Natural killer cell (primary cell): ENCODE data around the gene ZNF91. TPM values are rescaled to one million over a fixed set of nuclear protein-coding genes. Genes with fewer than 3 reads are reported as not detected.

Experiments
- ATAC-seq, 3 donors: fragments of 150-1000 bp in 2 of 3; fragments of 200-7000 bp in 1 of 3; cut with Tn5 transposase; 1 replicate in 1 of 3; 2 replicates in 2 of 3; pipeline ENCODE4 v1.10.0; 2021; ENCODE audit warnings: mild to moderate bottlenecking in 2 of 3, moderate library complexity in 2 of 3
- DNase-seq, 2 donors: peaks; one replicate each; pipeline versions ENCODE4 v3.0.0 to v3.0.0-alpha.2; 2013 to 2021; ENCODE audit warnings: mixed read lengths in 1 of 2
- H3K27ac ChIP-seq: one replicate; pipeline ENCODE4 v1.5.1; 2013; ENCODE audit warnings: mild to moderate bottlenecking, low read length
- H3K27me3 ChIP-seq: one replicate; pipeline ENCODE4 v1.6.1; 2013; ENCODE audit warnings: low read length; ENCODE audit not compliant: control insufficient read depth, insufficient read depth
- H3K36me3 ChIP-seq: one replicate; pipeline ENCODE4 v1.6.1; 2013; ENCODE audit warnings: low read length; ENCODE audit not compliant: control insufficient read depth, insufficient read depth
- H3K4me1 ChIP-seq: one replicate; pipeline ENCODE4 v1.6.1; 2013; ENCODE audit warnings: low read length; ENCODE audit not compliant: control insufficient read depth, insufficient read depth
- H3K4me3 ChIP-seq: one replicate; pipeline ENCODE4 v1.5.1; 2013; ENCODE audit warnings: low read length
- H3K9me3 ChIP-seq: one replicate; pipeline ENCODE4 v1.6.1; 2013; ENCODE audit warnings: low read length; ENCODE audit not compliant: control insufficient read depth, insufficient read depth
- H3K27ac Mint-ChIP-seq, 2 donors: one replicate each; pipeline ENCODE4 v1.8.0; 2022; ENCODE audit warnings: mild to moderate bottlenecking in 2 of 2, mixed read lengths in 2 of 2, moderate library complexity in 1 of 2
- H3K27me3 Mint-ChIP-seq, 2 donors: one replicate each; pipeline ENCODE4 v1.8.0; 2022; ENCODE audit warnings: low read depth in 2 of 2, mixed read lengths in 2 of 2
- H3K36me3 Mint-ChIP-seq: one replicate; pipeline ENCODE4 v1.8.0; 2022; ENCODE audit warnings: mixed read lengths
- H3K4me1 Mint-ChIP-seq, 2 donors: one replicate each; pipeline ENCODE4 v1.8.0; 2022; ENCODE audit warnings: mixed read lengths in 2 of 2
- H3K4me3 Mint-ChIP-seq: one replicate; pipeline ENCODE4 v1.8.0; 2022; ENCODE audit warnings: mild to moderate bottlenecking, moderate library complexity, mixed read lengths
- H3K9me3 Mint-ChIP-seq, 2 donors: one replicate each; pipeline ENCODE4 v1.8.0; 2022; ENCODE audit warnings: mixed read lengths in 2 of 2
- CTCF ChIP-seq: fragments of 200-600 bp; IDR thresholded peaks from one replicate; pipeline ENCODE4 v1.8.0; 2022; ENCODE audit warnings: antibody characterized with exemption
- WGBS: methylation state at CpG from one replicate; pipeline ENCODE4 v1.1.7; 2013; ENCODE audit warnings: missing lambda C conversion rate; ENCODE audit not compliant: insufficient coverage; 5-methylcytosine and 5-hydroxymethylcytosine counted together
- intact Hi-C: fragments of 100-400 bp; cut with micrococcal nuclease; formaldehyde crosslinking; loops from one replicate; pipeline ENCODE4 v1.14.2; 2022
- total RNA-seq, 4 donors: library from RNA; stranded (reverse); fragments of 120-200 nt in 1 of 4; gene quantifications; one replicate each; pipeline versions ENCODE4 v1.2.3 to v1.2.4, GENCODE V29; 2013 to 2022

ZNF91 gene
- total RNA-seq, 3 donors from 2014 or later (not counting 1 experiment from before 2014, with no cell fraction given), result 92.3 to 144 (median 96.7) TPM

- Histone ChIP-seq H3K27ac (no peak overlapping the region), H3K36me3 (no peaks in the 10 kb centered on the region), H3K27me3 (peaks cover 9% of the 10 kb centered on the region), H3K4me3 (peak overlapping the region; percentile 20), H3K4me1 (peaks cover 10% of the 10 kb centered on the region), H3K9me3 (peaks cover 4% of the 10 kb centered on the region)
- Mint-ChIP-seq H3K4me1 (peaks cover 0 to 8% of the 10 kb centered on the region in 2 donors), H3K36me3 (no peaks in the 10 kb centered on the region), H3K4me3 (peak overlapping the region; percentile 42), H3K9me3 (no peaks in the 10 kb centered on the region), H3K27ac (no peak overlapping the region), H3K27me3 (peaks cover 8 to 22% of the 10 kb centered on the region in 2 donors)
- peak in 1 of 2 donors; percentile 23 for DNase-seq
- WGBS, result 3% methylated on average over 33 of the region's 33 CpGs
- intact Hi-C loops, result no loop called here
- no peak for TF ChIP-seq CTCF
- ATAC-seq, result peak in 1 of 3 donors; percentile 29
These were observed 20.4 kb upstream of the ZNF91 start for GRCh38 chr19:23415561-23416191.

- Mint-ChIP-seq H3K27ac (no peak overlapping the region), H3K4me3 (peak overlapping the region; percentile 42), H3K27me3 (peaks cover 8 to 22% of the 10 kb centered on the region in 2 donors), H3K36me3 (no peaks in the 10 kb centered on the region), H3K4me1 (peaks cover 0 to 8% of the 10 kb centered on the region in 2 donors), H3K9me3 (no peaks in the 10 kb centered on the region)
- DNase-seq (no peak), ATAC-seq (no peak)
- peaks cover 10% of the 10 kb centered on the region for H3K4me1 ChIP-seq
- no peaks in the 10 kb centered on the region for H3K9me3 ChIP-seq
- no peak overlapping the region for H3K27ac ChIP-seq
- no peak for TF ChIP-seq CTCF
- H3K4me3 ChIP-seq, result no peak overlapping the region
- intact Hi-C loops, result no loop called here
- no peaks in the 10 kb centered on the region for H3K36me3 ChIP-seq
- H3K27me3 ChIP-seq, result peaks cover 9% of the 10 kb centered on the region
- 10% methylated on average over 13 of the region's 13 CpGs for WGBS
These were observed 19.8 kb upstream of the ZNF91 start for GRCh38 chr19:23415034-23415433.

DNA sequence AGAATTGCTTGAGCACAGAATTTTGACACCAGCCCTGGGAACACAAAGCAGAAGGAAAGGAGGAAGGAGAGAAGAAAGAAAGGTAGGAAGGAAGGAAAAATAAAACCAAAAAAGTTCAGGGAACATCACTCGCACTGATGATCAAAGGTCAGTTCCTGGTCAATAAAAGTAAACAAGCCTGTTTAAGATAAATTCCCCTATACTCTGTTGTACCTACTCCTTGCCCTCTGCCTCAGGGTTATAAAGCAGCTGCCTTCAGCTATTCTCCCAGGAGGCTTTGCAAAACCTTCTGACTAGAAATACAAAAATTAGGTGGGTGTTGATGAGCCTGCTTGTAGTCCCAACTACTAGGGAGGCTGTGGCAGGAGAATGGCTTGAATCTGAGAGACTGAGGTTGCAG lies 14.9 kb upstream of the ZNF91 start:
- no peak for ATAC-seq

More for the DNA sequence above, 14.9 kb upstream of the ZNF91 start:
- no peak for DNase-seq
- H3K27me3 Mint-ChIP-seq, result peaks cover 6 to 20% of the 10 kb centered on the region in 2 donors
- no peaks in the 10 kb centered on the region for H3K36me3 Mint-ChIP-seq
- H3K36me3 ChIP-seq, result no peaks in the 10 kb centered on the region
- intact Hi-C loops, result no loop called here
- no peak overlapping the region for H3K27ac Mint-ChIP-seq
- peaks cover under 1% of the 10 kb centered on the region for H3K27me3 ChIP-seq
- no peak overlapping the region for H3K27ac ChIP-seq
- no peak overlapping the region for H3K4me3 ChIP-seq
- H3K4me3 Mint-ChIP-seq, result no peak overlapping the region
- TF ChIP-seq CTCF, result no peak
- peaks cover 2% of the 10 kb centered on the region for H3K4me1 ChIP-seq
- H3K9me3 Mint-ChIP-seq, result no peaks in the 10 kb centered on the region
- H3K9me3 ChIP-seq, result no peaks in the 10 kb centered on the region
- H3K4me1 Mint-ChIP-seq, result peaks cover 0 to 4% of the 10 kb centered on the region in 2 donors
- WGBS, result 64% methylated on average over 1 of the region's 1 CpG
